Caki2 (cell line): ENCODE data around the gene CGA. TPM values are rescaled to one million over a fixed set of nuclear protein-coding genes. Genes with fewer than 3 reads are reported as not detected.
"Not testable (repeated sequence)": the region's sequence is repeated elsewhere in the genome, so short reads cannot be mapped to it uniquely, and the experiment has no call there.

Experiments
- DNase-seq: peaks from one replicate; pipeline ENCODE4 v3.0.0-alpha.2; 2015; ENCODE audit warnings: low read depth
- in situ Hi-C: cut with HindIII; loops from 2 replicates; pipeline ENCODE4 v1.10.0; 2016; ENCODE audit warnings: low sequenced_read_pairs, low pct_unique_long_range_greater_than_20kb, mixed read lengths
- total RNA-seq: library from RNA; depleted of rRNA; stranded (reverse); fragments of >200 nt; shearing (Covaris generic); gene quantifications from 2 replicates; pipeline ENCODE4 v1.2.3, GENCODE V29; 2014; ENCODE audit warnings: low replicate concordance; rRNA removed

CGA gene
- not detected in 2 replicates for total RNA-seq

- in situ Hi-C loops, result no loop called here
- DNase-seq, result no peak
Measured at GRCh38 chr6:87095087-87095509, at the start of gene CGA. Gene CGA (minus strand): TSS chr6:87095106. CDS start chr6:87088200, 6,906 bp downstream.

DNA sequence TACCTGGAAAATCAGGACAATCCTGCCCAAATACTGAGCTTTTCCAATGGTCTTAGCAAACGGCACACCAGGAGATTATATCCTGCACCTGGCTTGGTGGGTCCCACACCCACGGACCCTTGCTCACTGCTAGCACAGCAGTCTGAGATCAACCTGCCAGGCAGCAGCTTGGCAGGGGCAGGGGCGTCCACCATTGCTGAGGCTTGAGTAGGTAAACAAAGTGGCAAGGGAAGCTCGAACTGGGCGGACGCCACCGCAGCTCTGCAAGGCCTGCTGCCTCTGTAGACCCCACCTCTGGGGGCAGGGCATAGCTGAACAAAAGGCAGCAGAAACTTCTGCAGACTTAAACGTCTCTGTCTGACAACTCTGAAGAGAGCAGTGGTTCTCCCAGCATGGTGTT lies 45.0 kb upstream of the CGA start:
- DNase-seq, in situ Hi-C loops: not testable (repeated sequence)

DNA sequence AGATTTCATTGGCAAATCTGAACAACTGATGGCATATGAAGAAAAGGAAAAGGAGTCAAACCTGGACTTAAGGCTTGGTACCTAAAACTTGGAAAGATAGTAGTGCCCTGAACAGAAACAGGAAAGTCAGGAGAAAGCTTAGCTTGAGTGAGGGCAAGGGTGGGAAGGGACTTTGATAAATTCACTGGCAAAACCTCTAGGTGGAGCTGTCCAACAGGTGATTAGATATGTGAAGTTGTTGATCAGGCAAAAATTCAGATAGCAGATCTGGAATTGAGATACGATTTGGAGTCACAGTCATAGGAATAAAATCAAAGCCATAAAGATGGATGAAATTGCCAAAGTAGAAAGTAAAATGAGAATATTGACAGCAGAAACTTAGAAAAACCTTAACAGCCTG lies 44.3 kb upstream of the CGA start:
- in situ Hi-C loops, result no loop called here
- peak; percentile 35 for DNase-seq

DNA sequence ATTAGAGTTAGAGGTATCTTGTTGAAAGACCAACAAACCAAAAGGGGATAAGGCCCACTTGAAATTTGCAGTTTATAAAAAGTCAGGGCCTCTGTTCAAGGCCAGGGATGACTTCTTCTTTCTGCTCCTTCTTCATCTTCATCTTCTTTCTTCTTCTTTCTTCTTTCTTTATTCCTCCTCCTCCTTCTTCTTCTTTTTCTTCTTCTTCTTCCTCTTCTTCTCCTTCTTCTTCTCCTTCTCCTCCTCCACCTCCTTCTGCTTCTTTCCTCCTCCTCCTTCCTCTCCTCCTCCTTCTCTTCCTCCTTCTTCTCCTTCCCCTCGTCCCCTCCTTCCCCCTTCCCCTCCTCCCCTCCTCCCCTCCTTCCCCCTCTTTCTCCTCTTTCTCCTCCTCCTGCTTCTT lies 42.1 kb upstream of the CGA start:
- DNase-seq, result no peak
- in situ Hi-C loops, result no loop called here

GRCh38 chr6:87127737-87128136 lies 32.8 kb upstream of the CGA start:
- in situ Hi-C loops, result no loop called here

GRCh38 chr6:87126501-87126900 lies 31.6 kb upstream of the CGA start:
- in situ Hi-C loops, result no loop called here
- DNase-seq, result no peak

More at GRCh38 chr6:87127737-87128136, 32.8 kb upstream of the CGA start:
- DNase-seq, result no peak

DNA sequence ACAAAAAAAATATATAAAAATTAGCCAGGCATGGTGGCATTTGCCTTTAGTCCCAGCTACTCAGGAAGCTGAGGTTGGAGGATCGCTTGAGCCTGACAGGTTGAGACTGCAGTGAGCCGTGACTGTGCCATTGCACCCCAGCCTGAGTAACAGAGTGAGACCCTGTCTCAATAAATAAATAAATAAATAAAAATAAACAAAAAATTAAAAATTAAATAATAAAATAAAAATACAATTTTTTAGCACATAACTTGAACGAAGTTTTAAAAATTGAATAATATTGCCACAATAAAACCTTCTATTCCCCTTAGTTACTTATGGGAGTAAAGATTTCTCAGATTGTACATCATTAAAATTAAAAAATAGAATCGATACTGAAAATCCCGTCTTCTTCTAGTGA lies 29.2 kb upstream of the CGA start:
- in situ Hi-C loops, result no loop called here
- no peak for DNase-seq

DNA sequence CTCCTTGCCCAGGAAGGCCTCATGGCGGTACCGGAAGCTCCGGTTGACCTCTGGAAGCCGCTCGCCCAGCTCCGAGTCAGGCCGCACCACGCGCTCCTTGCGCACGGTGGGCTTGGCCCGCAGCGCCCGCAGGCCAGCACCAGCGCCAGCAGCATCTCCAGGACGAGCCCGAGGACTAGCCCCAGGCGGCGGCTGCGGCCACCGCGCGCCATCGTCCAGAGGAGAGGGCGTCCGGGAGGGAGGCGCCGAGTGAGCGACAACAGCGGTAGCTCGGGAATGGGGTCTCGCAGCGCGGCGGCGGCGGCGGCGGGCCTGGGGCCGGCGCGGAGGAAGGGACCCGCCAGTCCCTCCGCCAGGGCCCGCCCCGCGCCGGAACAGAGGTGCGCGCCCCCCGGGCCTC lies 27.6 kb upstream of the CGA start:
- in situ Hi-C loops, result no loop called here
- no peak for DNase-seq

GRCh38 chr6:87118054-87118453 lies 23.1 kb upstream of the CGA start:
- no peak for DNase-seq

GRCh38 chr6:87116922-87117321 lies 22.0 kb upstream of the CGA start:
- no peak for DNase-seq
- in situ Hi-C loops, result no loop called here

More at GRCh38 chr6:87118054-87118453, 23.1 kb upstream of the CGA start:
- in situ Hi-C loops, result no loop called here

DNA sequence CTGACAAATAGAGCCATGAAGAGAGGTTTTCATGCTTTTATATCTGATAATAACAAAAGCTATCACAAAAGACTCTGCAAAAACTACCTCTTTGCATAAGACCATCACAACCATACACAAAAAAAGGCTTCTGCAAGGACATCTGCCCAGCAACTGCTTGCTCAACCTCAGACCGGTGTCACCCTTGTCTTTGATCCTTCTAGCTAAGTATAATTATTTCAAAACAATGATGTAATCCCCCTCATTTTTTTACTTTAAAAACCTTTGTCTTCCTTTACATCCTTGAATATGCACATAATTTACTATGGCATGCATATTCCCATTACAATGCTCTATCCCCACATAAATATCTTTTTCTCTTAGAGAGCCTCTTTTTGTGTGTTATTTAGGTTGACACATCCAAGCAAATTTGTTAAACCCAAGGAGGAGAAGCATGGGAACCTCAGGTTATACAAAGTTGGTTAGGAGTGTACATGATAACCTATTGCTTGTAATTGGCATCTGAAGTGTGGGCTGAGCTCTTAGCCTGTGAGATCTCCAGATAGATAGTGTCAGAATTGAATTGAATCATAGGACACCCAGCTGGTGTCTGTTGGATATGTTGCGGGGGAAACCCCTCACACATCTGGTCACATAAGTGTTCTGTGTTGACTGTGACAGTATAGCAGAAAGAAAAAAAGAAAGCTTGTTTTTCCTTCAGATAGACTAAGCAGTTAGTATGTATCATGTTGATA lies 20.7 kb upstream of the CGA start:
- no peak for DNase-seq
- in situ Hi-C loops, result no loop called here

DNA sequence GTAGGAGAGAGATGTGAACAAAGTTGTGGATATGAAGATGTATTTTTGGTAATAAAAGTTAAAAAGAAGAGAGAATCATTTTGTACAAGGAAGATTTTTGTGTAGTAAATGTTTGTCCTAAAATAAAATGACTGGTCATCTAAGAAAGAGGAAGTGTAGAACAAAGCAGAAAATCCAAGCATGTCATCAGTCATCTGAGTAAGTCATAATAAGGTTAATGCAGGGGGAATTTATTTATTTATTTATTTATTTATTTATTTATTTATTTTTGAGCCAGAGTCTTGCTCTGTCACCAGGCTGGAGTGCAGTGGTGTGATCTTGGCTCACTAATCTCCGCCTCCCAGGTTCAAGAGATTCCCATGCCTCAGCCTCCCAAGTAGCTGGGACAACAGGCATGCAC lies 15.7 kb upstream of the CGA start:
- in situ Hi-C loops, result no loop called here

DNA sequence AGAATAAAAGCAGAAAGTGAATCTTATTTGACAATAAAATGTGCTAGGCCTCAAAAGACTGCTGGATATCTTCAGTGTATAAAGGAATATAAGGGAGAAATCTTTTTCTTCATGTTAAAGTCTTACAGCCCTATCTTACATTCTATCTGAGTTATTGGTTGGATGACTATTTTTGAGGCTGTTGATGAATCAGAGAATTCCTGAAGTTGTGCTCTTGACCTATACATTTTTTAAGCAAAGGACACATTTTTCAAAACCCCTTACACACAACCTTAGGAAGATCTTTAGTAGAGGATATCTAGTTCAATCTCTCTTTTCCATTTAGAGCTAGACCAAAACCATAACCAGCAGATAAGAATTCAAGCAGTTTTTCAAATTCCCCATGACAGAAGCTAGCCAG lies 10.9 kb upstream of the CGA start:
- in situ Hi-C loops, result no loop called here
- DNase-seq, result no peak

More for the DNA sequence above, 15.7 kb upstream of the CGA start:
- DNase-seq, result no peak

- no peak for DNase-seq
- in situ Hi-C loops, result no loop called here
Measured at GRCh38 chr6:87104667-87105066, 9.8 kb upstream of the CGA start.

GRCh38 chr6:87103977-87104601 lies 9.2 kb upstream of the CGA start:
- DNase-seq, result no peak
- in situ Hi-C loops, result no loop called here

GRCh38 chr6:87102151-87102621 lies 7.3 kb upstream of the CGA start:
- no peak for DNase-seq
- in situ Hi-C loops, result no loop called here

DNA sequence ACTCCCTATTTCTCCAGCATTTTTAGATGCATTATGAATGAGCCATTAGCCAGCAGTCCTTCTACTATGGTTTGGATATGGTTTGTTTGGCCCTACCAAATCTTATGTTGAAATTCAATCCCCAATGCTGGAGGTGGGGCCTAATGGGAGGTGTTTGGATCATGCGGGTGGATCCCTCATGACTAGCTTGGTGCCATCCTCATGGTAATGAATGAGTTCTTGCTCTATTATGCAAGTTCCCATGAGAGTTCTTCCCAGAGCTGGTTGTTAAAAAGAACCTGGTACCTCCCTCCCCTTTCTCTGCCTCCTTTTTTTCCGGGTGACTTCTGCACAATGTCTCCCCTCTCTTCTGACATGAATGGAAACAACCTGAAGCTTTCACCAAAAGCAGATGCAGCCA lies 6.2 kb upstream of the CGA start:
- in situ Hi-C loops, result no loop called here
- DNase-seq, result no peak

GRCh38 chr6:87100216-87100615 lies 5.3 kb upstream of the CGA start:
- no peak for DNase-seq
- in situ Hi-C loops, result no loop called here

DNA sequence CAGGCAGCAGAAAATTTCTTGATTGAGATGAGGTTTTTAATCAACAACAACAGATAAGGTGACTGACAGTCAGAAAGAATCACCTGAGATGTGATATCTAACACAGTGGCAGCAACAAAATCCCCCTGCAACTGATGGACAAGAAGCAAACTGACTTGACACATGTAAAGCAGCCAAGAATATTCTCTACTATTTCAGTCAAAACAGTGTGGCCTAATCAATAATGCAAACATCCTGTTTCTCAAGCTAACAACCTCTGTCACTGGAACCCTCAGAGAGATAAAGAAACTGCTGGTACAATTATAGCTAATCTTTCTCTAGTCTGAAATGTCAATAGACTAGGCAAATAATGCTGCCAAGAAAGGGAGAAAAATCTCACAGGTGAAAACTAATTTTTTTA lies 4.6 kb upstream of the CGA start:
- DNase-seq, result no peak
- in situ Hi-C loops, result no loop called here

- no peak for DNase-seq
- in situ Hi-C loops, result no loop called here
Measured at GRCh38 chr6:87094576-87094975, 330 bp downstream of the CGA start.
